ENCODE measurements around the gene ACSL1. TPM values are rescaled to one million over a fixed set of nuclear protein-coding genes. Genes with fewer than 3 reads are reported as not detected.

Gene ACSL1
- total RNA-seq, 1 experiment from 2014 or later, result 3.5 TPM

GRCh38 chr4:184784628-184785257, 41.0 kb downstream of the ACSL1 start:
- peaks cover 10 to 11% of the 10 kb centered on the region in 2 experiments for H3K4me1 Mint-ChIP-seq
- Histone ChIP-seq H2BK120ac (ENCODE audit: low read depth, low read length, poor library complexity, severe bottlenecking) (no peak overlapping the region), H3K27me3 (ENCODE audit: insufficient read depth, low read length) (no peaks in the 10 kb centered on the region), H3K23ac (ENCODE audit: insufficient read length, low read depth, low read length) (no peak overlapping the region), H3K9me3 (ENCODE audit: control insufficient read depth, low read depth, low read length) (no peaks in the 10 kb centered on the region), H2BK5ac (ENCODE audit: insufficient read length, low read length) (no peak overlapping the region), H4K8ac (replicated peaks; ENCODE audit: insufficient read length, low read depth, low read length) (peak overlapping the region; percentile 95), H3K23me2 (ENCODE audit: insufficient read length, low read depth, low read length, poor library complexity, severe bottlenecking) (no peaks in the 10 kb centered on the region), H3K4me2 (ENCODE audit: insufficient read depth, insufficient read length, low read length) (no peak overlapping the region), H3K9ac (ENCODE audit: extremely low read depth, insufficient read length, low read length) (no peak overlapping the region), H2AFZ (ENCODE audit: low read length) (no peak overlapping the region), H3K14ac (ENCODE audit: insufficient read depth, low read length) (no peak overlapping the region; the same call in 1 of the 2 replicates), H3K79me1 (ENCODE audit: insufficient read depth, low read depth, low read length, poor library complexity, severe bottlenecking) (no peaks in the 10 kb centered on the region), H2BK15ac (ENCODE audit: low read depth, low read length) (no peak overlapping the region), H3K18ac (ENCODE audit: insufficient read length, low read depth, low read length) (no peak overlapping the region), H2BK20ac (ENCODE audit: low read depth, low read length, poor library complexity, severe bottlenecking) (no peak overlapping the region), H2BK12ac (ENCODE audit: insufficient read length, low read depth, low read length) (no peak overlapping the region), H2AK5ac (ENCODE audit: insufficient read length, low read length) (no peak overlapping the region), H3T11ph (ENCODE audit: low read length) (no peak overlapping the region), H4K20me1 (ENCODE audit: control insufficient read depth, insufficient read depth, insufficient read length) (no peaks in the 10 kb centered on the region), H3K79me2 (ENCODE audit: insufficient read depth, low read length) (no peaks in the 10 kb centered on the region), H3K56ac (ENCODE audit: insufficient read length, low read depth, low read length) (peak overlapping the region; percentile 24), H4K91ac (ENCODE audit: insufficient read length, low read depth, low read length) (no peak overlapping the region), H3K4me1 (ENCODE audit: insufficient read depth, low read length) (peaks cover 5% of the 10 kb centered on the region; the same call in 1 of the 2 replicates), H3K4ac (ENCODE audit: low read depth, low read length) (no peak overlapping the region), H3K27ac (ENCODE audit: insufficient read length, low read depth, low read length) (no peak overlapping the region), H4K5ac (ENCODE audit: insufficient read length, low read depth, low read length) (no peak overlapping the region)
- no peaks in the 10 kb centered on the region for H3K27me3 Mint-ChIP-seq (ENCODE audit: low read depth)
- H3K36me3 Mint-ChIP-seq (ENCODE audit: insufficient read depth in 1 of 3, low read depth in 3 of 3), result no peaks in the 10 kb centered on the region
- no peak overlapping the region for H3K27ac Mint-ChIP-seq
- DNase-seq, result no peak
- H3K4me3 Mint-ChIP-seq, result no peak overlapping the region
- TF ChIP-seq CTCF (conservative IDR thresholded peaks at IDR 0.05), result no peak
- no CpG with 5 or more reads among the region's 8 CpGs for WGBS (ENCODE audit: extremely low coverage, insufficient read length, low lambda C conversion rate)
- H3K9me3 Mint-ChIP-seq, result no peaks in the 10 kb centered on the region
